Smooth muscle cell (in vitro differentiated cells): ENCODE results near the gene CD81. TPM values are rescaled to one million over a fixed set of nuclear protein-coding genes. Genes with fewer than 3 reads are reported as not detected.

Experiments
- DNase-seq: peaks from one replicate; lab custom pipeline; 2025; ENCODE audit not compliant: unreplicated experiment; lab: John Stamatoyannopoulos, UW
- H2AFZ ChIP-seq: fragments of 200-600 bp; sonication (generic); 2 replicates; pipeline ENCODE4 v1.6.0; 2016; ENCODE audit warnings: antibody characterized with exemption, low read depth, mild to moderate bottlenecking
- H3F3A ChIP-seq: fragments of 200-600 bp; sonication (generic); 2 replicates; pipeline ENCODE4 v1.6.0; 2017; ENCODE audit warnings: antibody characterized with exemption, low read depth
- H3K27ac ChIP-seq: fragments of 200-600 bp; sonication (generic); 2 replicates; pipeline ENCODE4 v1.5.1; 2016; ENCODE audit warnings: low read depth, mild to moderate bottlenecking
- H3K27me3 ChIP-seq: fragments of 200-600 bp; sonication (generic); 2 replicates; pipeline ENCODE4 v1.6.1; 2016; ENCODE audit warnings: low read depth, mild to moderate bottlenecking
- H3K36me3 ChIP-seq: fragments of 200-600 bp; sonication (generic); 2 replicates; pipeline ENCODE4 v1.5.1; 2016; ENCODE audit warnings: low read depth
- H3K4me1 ChIP-seq: fragments of 200-600 bp; sonication (generic); 2 replicates; pipeline ENCODE4 v1.5.1; 2016; ENCODE audit warnings: low read depth
- H3K4me2 ChIP-seq: fragments of 200-600 bp; sonication (generic); 2 replicates; pipeline ENCODE4 v1.6.0; 2016; ENCODE audit warnings: mild to moderate bottlenecking
- H3K4me3 ChIP-seq: fragments of 200-600 bp; sonication (generic); 2 replicates; pipeline ENCODE4 v1.5.1; 2016; ENCODE audit warnings: mild to moderate bottlenecking
- H3K79me2 ChIP-seq: fragments of 200-600 bp; sonication (generic); 2 replicates; pipeline ENCODE4 v1.6.0; 2016; ENCODE audit warnings: low read depth, mild to moderate bottlenecking
- H3K9ac ChIP-seq: fragments of 200-600 bp; sonication (generic); 2 replicates; pipeline ENCODE4 v1.6.0; 2016; ENCODE audit warnings: low read depth
- H3K9me3 ChIP-seq: fragments of 200-600 bp; sonication (generic); replicated peaks from 2 replicates; pipeline ENCODE4 v1.5.1; 2016; ENCODE audit warnings: low read depth
- H4K20me1 ChIP-seq: fragments of 200-600 bp; sonication (generic); 2 replicates; pipeline ENCODE4 v1.6.0; 2016; ENCODE audit warnings: low read depth
- CTCF ChIP-seq: fragments of 200-600 bp; sonication (generic); IDR thresholded peaks from 2 replicates; pipeline ENCODE4 v1.5.1; 2017; ENCODE audit warnings: borderline replicate concordance, mild to moderate bottlenecking, antibody characterized with exemption; ENCODE audit not compliant: insufficient read depth, poor library complexity, severe bottlenecking
- WGBS: methylation state at CpG from one replicate; pipeline ENCODE4 v1.1.7; 2016; ENCODE audit warnings: low lambda C conversion rate; 5-methylcytosine and 5-hydroxymethylcytosine counted together
- polyA plus RNA-seq: library from polyadenylated mRNA; unstranded; fragments of >200 nt; fragmentation: Nextera tagmentation; extraction: Ambion mirVana; gene quantifications from 2 replicates; pipeline ENCODE4 v1.2.1, GENCODE V29; 2016
- total RNA-seq: library from RNA; depleted of rRNA; stranded (reverse); fragments of >200 nt; gene quantifications from 2 replicates; pipeline ENCODE4 v1.2.3, GENCODE V29; 2014

Gene CD81
- total and polyA plus RNA-seq, 2 experiments from 2014 or later = 191 to 519 TPM

DNA sequence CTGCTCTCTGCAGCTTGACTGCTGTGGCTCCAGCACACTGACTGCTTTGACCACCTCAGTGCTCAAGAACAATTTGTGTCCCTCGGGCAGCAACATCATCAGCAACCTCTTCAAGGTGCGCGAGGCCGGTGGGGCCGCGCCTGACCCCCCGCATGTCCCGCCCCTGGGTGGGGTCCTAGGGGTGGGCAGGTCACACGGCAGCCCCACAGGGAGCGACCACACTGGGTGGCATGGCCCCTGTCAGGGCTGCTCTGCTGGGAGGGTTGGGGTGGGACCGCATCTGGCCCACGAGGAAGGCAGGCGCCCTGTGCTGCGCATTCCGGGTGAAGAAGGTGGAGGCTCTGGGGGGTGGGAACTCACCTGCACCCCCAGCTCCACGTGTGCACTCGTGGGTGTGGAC lies 18.7 kb downstream of the CD81 start:
- Histone ChIP-seq H3K9ac (no peak overlapping the region), H3K9me3 (no peaks in the 10 kb centered on the region), H2AFZ (no peak overlapping the region), H3K27me3 (no peaks in the 10 kb centered on the region), H4K20me1 (peaks cover 39% of the 10 kb centered on the region), H3K4me2 (no peak overlapping the region), H3K27ac (no peak overlapping the region), H3K4me3 (no peak overlapping the region), H3K4me1 (peaks cover 7% of the 10 kb centered on the region), H3F3A (peaks cover 17% of the 10 kb centered on the region), H3K36me3 (no peaks in the 10 kb centered on the region), H3K79me2 (peaks cover 10% of the 10 kb centered on the region)
- no peak for TF ChIP-seq CTCF
- DNase-seq = no peak
- WGBS = over 99% methylated on average over 17 of the region's 17 CpGs

GRCh38 chr11:2396471-2396870 lies 19.4 kb downstream of the CD81 start:
- H3K4me3 ChIP-seq = no peak overlapping the region
- no peak for TF ChIP-seq CTCF
- no peak overlapping the region for H2AFZ ChIP-seq
- H3K36me3 ChIP-seq = no peaks in the 10 kb centered on the region
- H3K27ac ChIP-seq = no peak overlapping the region
- no peaks in the 10 kb centered on the region for H3K27me3 ChIP-seq
- peaks cover 9% of the 10 kb centered on the region for H3K4me1 ChIP-seq
- peaks cover 33% of the 10 kb centered on the region for H4K20me1 ChIP-seq
- no peak overlapping the region for H3K9ac ChIP-seq
- WGBS = 97% methylated on average over 26 of the region's 26 CpGs
- DNase-seq = no peak
- peaks cover 17% of the 10 kb centered on the region for H3F3A ChIP-seq
- peaks cover 16% of the 10 kb centered on the region for H3K79me2 ChIP-seq
- H3K9me3 ChIP-seq = no peaks in the 10 kb centered on the region
- H3K4me2 ChIP-seq = no peak overlapping the region

GRCh38 chr11:2397005-2397404 lies 19.9 kb downstream of the CD81 start:
- no peak for DNase-seq
- Histone ChIP-seq H3K36me3 (no peaks in the 10 kb centered on the region), H3K79me2 (peaks cover 20% of the 10 kb centered on the region), H3K27ac (no peak overlapping the region), H2AFZ (no peak overlapping the region), H3K4me1 (peaks cover 13% of the 10 kb centered on the region), H3K4me3 (no peak overlapping the region), H3K9ac (no peak overlapping the region), H3F3A (peaks cover 17% of the 10 kb centered on the region), H4K20me1 (peaks cover 28% of the 10 kb centered on the region), H3K9me3 (no peaks in the 10 kb centered on the region), H3K4me2 (no peak overlapping the region), H3K27me3 (no peaks in the 10 kb centered on the region)
- WGBS = 97% methylated on average over 11 of the region's 12 CpGs
- no peak for TF ChIP-seq CTCF

DNA sequence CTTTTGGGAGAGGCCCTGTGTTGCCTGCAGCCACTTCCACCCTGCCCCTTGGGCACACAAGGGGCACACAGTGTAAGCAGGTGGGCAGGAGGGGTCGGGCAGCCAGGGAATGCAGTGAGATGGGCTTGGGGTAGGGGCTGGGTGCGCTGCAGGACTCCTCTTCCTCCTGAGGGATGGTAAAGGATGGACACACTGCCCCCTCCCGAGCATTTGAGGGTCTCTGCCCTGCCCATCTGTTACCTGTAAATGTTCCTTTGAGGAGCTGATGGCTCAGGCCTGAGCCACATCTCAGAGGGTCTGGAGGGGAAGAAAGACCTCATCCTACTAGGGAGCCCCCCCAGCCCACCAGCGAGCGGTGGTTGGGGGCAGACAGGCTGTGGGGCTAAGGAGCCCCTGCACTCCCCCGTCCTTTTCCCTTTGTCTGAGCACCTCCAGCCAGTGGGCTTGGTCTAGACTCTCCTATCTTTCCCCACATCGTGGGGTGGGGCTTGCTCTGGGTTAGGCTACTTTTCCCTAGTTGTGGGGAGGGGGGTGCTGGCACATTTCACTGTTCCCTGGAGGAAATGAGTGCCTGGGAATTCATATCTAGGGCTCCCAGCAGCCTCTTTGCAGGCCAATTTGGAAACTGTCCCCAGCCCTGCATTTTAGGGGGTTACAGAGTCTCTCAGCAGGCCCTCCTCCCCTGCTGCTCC lies 21.7 kb downstream of the CD81 start:
- WGBS = 76% methylated on average over 7 of the region's 7 CpGs
- peaks cover 10% of the 10 kb centered on the region for H4K20me1 ChIP-seq
- peak overlapping the region; percentile 82 for H3K9ac ChIP-seq
- no peak overlapping the region for H3K4me3 ChIP-seq
- H3K36me3 ChIP-seq = no peaks in the 10 kb centered on the region
- peaks cover 18% of the 10 kb centered on the region for H3K79me2 ChIP-seq
- H3K9me3 ChIP-seq = no peaks in the 10 kb centered on the region
- no peaks in the 10 kb centered on the region for H3K27me3 ChIP-seq
- peaks cover 17% of the 10 kb centered on the region for H3F3A ChIP-seq
- peak overlapping the region; percentile 86 for H3K4me2 ChIP-seq
- no peak for TF ChIP-seq CTCF
- peak overlapping the region; percentile 89 for H3K27ac ChIP-seq
- DNase-seq = no peak
- H2AFZ ChIP-seq = no peak overlapping the region
- peaks cover 13% of the 10 kb centered on the region for H3K4me1 ChIP-seq
